Astrocyte (in vitro differentiated cells and primary cell): ENCODE results near the gene ITGA2. TPM values are rescaled to one million over a fixed set of nuclear protein-coding genes. Genes with fewer than 3 reads are reported as not detected.

ENCODE experiments used
- DNase-seq: peaks from one replicate; pipeline ENCODE4 v3.0.0-alpha.2; 2010; ENCODE audit warnings: low read depth
- FAIRE-seq: peaks from 2 replicates; lab custom pipeline; 2011; peaks lifted over from hg19 to GRCh38; lab: Jason Lieb, UNC
- H2AFZ ChIP-seq: 2 replicates; pipeline ENCODE4 v1.6.0; 2012; ENCODE audit warnings: low read depth, low read length, inconsistent platforms
- H3K27ac ChIP-seq: 2 replicates; pipeline ENCODE4 v1.5.1; 2011; ENCODE audit warnings: low read depth, low read length, inconsistent platforms
- H3K27me3 ChIP-seq: 2 replicates; pipeline ENCODE4 v1.6.0; 2011; ENCODE audit warnings: low read length, inconsistent platforms; ENCODE audit not compliant: insufficient read depth
- H3K36me3 ChIP-seq: 2 replicates; pipeline ENCODE4 v1.5.1; 2011; ENCODE audit warnings: low read length, inconsistent platforms; ENCODE audit not compliant: insufficient read depth
- H3K4me1 ChIP-seq: 2 replicates; pipeline ENCODE4 v1.5.1; 2011; ENCODE audit warnings: low read length, inconsistent platforms; ENCODE audit not compliant: insufficient read depth
- H3K4me2 ChIP-seq: 2 replicates; pipeline ENCODE4 v1.6.0; 2012; ENCODE audit warnings: low read length, inconsistent platforms
- H3K4me3 ChIP-seq: 2 replicates; pipeline ENCODE4 v1.5.1; 2011; ENCODE audit warnings: low read depth, mild to moderate bottlenecking, low read length, inconsistent platforms; ENCODE audit not compliant: insufficient read depth
- H3K79me2 ChIP-seq: 2 replicates; pipeline ENCODE4 v1.6.0; 2012; ENCODE audit warnings: mild to moderate bottlenecking, low read length, inconsistent platforms; ENCODE audit not compliant: insufficient read depth
- H3K9ac ChIP-seq: 2 replicates; pipeline ENCODE4 v1.6.0; 2012; ENCODE audit warnings: mild to moderate bottlenecking, low read length, inconsistent platforms
- H3K9me3 ChIP-seq: 2 replicates; pipeline ENCODE4 v1.5.1; 2012; ENCODE audit warnings: low read depth, mild to moderate bottlenecking, low read length, inconsistent platforms; ENCODE audit not compliant: insufficient read depth
- H4K20me1 ChIP-seq: 2 replicates; pipeline ENCODE4 v1.6.0; 2012; ENCODE audit warnings: low read length, inconsistent platforms; ENCODE audit not compliant: insufficient read depth
- H3K27ac Mint-ChIP-seq: one replicate; pipeline ENCODE4 v1.8.0; 2021; ENCODE audit warnings: mild to moderate bottlenecking, mixed read lengths; ENCODE audit not compliant: unreplicated experiment
- H3K27me3 Mint-ChIP-seq: one replicate; pipeline ENCODE4 v1.8.0; 2021; ENCODE audit warnings: low read depth, mixed read lengths; ENCODE audit not compliant: unreplicated experiment
- H3K36me3 Mint-ChIP-seq: one replicate; pipeline ENCODE4 v1.8.0; 2021; ENCODE audit warnings: low read depth, mixed read lengths; ENCODE audit not compliant: unreplicated experiment
- H3K4me1 Mint-ChIP-seq: one replicate; pipeline ENCODE4 v1.8.0; 2021; ENCODE audit warnings: low read depth, mixed read lengths; ENCODE audit not compliant: unreplicated experiment
- H3K4me3 Mint-ChIP-seq: one replicate; pipeline ENCODE4 v1.8.0; 2021; ENCODE audit warnings: mild to moderate bottlenecking, moderate library complexity, mixed read lengths; ENCODE audit not compliant: unreplicated experiment
- H3K9me3 Mint-ChIP-seq: one replicate; pipeline ENCODE4 v1.8.0; 2021; ENCODE audit warnings: mild to moderate bottlenecking, mixed read lengths; ENCODE audit not compliant: unreplicated experiment
- EZH2 ChIP-seq: IDR thresholded peaks from 2 replicates; pipeline ENCODE4 v1.6.1; 2012; ENCODE audit warnings: mild to moderate bottlenecking, low read length, inconsistent platforms; ENCODE audit not compliant: insufficient read depth
- total RNA-seq: library from RNA; stranded (reverse); gene quantifications from 2 replicates; pipeline ENCODE4 v1.2.1, GENCODE V29; 2021
- TF ChIP-seq, protein P1 (sequence below): IDR thresholded peaks from 2 replicates; pipeline ENCODE4 v1.5.1; 2011; ENCODE audit warnings: low read depth, mild to moderate bottlenecking, inconsistent platforms, low read length, moderate library complexity; ENCODE audit not compliant: insufficient read depth

Gene ITGA2
- total RNA-seq, 1 donor from 2014 or later = 35.9 TPM

DNA sequence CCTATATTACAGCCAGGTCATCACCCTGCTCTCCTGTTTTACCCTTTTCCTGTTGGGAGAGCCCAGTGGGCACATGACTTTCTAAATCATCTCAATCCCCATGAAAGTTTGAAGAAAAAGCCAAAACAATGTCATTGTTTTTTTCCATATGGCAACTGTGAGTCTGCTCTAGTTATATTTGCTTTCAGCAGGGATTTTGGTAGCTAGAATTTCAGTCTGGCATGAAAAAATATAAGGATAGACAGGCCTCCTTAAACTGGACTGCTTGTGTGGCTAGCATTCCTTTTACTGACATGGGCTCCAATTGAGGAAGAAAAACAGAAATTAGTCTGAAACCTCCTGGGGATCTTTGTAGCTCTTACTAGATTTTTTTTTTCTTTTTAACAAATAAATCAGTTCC is 94.8 kb downstream of the ITGA2 start:
- no peak overlapping the region for H3K4me3 ChIP-seq
- no peaks in the 10 kb centered on the region for H3K9me3 Mint-ChIP-seq
- no peaks in the 10 kb centered on the region for H3K4me1 Mint-ChIP-seq
- no peak overlapping the region for H3K4me2 ChIP-seq
- H3K27ac Mint-ChIP-seq = no peak overlapping the region
- H3K27ac ChIP-seq = no peak overlapping the region
- peaks cover 9% of the 10 kb centered on the region for H3K36me3 Mint-ChIP-seq
- FAIRE-seq (no peak), DNase-seq (no peak)
- no peak overlapping the region for H2AFZ ChIP-seq
- no peak overlapping the region for H3K9ac ChIP-seq
- no peaks in the 10 kb centered on the region for H4K20me1 ChIP-seq
- H3K4me3 Mint-ChIP-seq = no peak overlapping the region
- H3K9me3 ChIP-seq = no peaks in the 10 kb centered on the region
- no peaks in the 10 kb centered on the region for H3K27me3 Mint-ChIP-seq
- no peaks in the 10 kb centered on the region for H3K79me2 ChIP-seq
- H3K36me3 ChIP-seq = peaks cover 40% of the 10 kb centered on the region
- no peak for TF ChIP-seq EZH2
- TF ChIP-seq, protein P1, sequence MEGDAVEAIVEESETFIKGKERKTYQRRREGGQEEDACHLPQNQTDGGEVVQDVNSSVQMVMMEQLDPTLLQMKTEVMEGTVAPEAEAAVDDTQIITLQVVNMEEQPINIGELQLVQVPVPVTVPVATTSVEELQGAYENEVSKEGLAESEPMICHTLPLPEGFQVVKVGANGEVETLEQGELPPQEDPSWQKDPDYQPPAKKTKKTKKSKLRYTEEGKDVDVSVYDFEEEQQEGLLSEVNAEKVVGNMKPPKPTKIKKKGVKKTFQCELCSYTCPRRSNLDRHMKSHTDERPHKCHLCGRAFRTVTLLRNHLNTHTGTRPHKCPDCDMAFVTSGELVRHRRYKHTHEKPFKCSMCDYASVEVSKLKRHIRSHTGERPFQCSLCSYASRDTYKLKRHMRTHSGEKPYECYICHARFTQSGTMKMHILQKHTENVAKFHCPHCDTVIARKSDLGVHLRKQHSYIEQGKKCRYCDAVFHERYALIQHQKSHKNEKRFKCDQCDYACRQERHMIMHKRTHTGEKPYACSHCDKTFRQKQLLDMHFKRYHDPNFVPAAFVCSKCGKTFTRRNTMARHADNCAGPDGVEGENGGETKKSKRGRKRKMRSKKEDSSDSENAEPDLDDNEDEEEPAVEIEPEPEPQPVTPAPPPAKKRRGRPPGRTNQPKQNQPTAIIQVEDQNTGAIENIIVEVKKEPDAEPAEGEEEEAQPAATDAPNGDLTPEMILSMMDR = no peak
- no peaks in the 10 kb centered on the region for H3K4me1 ChIP-seq
- no peaks in the 10 kb centered on the region for H3K27me3 ChIP-seq

DNA sequence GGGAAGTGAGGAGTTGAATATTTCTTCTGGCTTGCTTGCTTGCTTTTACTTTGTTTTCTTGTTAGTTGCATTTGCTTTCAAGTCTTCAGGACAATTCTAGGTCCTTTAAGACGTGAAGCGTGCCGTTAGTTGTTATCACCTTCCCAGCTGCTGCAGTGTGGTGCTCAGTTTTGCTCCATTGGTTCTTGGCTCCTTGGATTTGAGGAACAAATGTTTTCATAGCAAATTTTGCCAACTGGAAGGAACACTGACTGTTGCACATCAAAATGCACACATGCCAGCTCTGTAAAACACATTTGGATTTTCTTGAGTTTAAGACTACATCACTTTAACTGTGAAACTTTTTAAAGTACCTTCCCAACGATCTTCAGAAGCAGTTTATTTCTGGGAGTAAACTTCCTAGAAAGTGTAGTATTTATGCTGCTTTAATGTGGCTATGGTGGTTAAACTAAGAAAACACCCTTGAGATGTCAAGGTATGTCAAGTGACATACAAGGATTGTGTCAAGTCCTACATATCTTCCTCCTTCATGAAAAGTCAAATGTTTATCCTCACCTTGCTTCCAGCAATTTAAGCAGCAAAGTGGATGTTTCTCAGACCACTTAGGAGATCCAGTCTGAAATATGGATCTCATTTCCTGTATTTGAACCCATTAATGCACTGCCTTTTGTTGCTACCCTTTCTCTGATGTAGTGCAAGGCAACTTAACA is 95.5 kb downstream of the ITGA2 start:
- no peak overlapping the region for H3K4me3 Mint-ChIP-seq
- peaks cover 40% of the 10 kb centered on the region for H3K36me3 ChIP-seq

More for the DNA sequence above, 95.5 kb downstream of the ITGA2 start:
- Mint-ChIP-seq H3K36me3 (peaks cover 9% of the 10 kb centered on the region), H3K9me3 (no peaks in the 10 kb centered on the region), H3K27me3 (no peaks in the 10 kb centered on the region), H3K27ac (no peak overlapping the region), H3K4me1 (peaks cover 2% of the 10 kb centered on the region)
- no peak for DNase-seq
- no peaks in the 10 kb centered on the region for H3K9me3 ChIP-seq
- no peaks in the 10 kb centered on the region for H3K4me1 ChIP-seq
- H3K9ac ChIP-seq = no peak overlapping the region
- no peak overlapping the region for H3K4me3 ChIP-seq
- no peaks in the 10 kb centered on the region for H4K20me1 ChIP-seq
- no peak overlapping the region for H3K4me2 ChIP-seq
- no peak overlapping the region for H3K27ac ChIP-seq
- no peak overlapping the region for H2AFZ ChIP-seq
- H3K79me2 ChIP-seq = no peaks in the 10 kb centered on the region
- no peak for FAIRE-seq
- no peaks in the 10 kb centered on the region for H3K27me3 ChIP-seq
- TF ChIP-seq, protein P1 = no peak
- no peak for TF ChIP-seq EZH2
